GM11168 (cell line): ENCODE data around the gene LBX1.
"Not testable (repeated sequence)": the region's sequence is repeated elsewhere in the genome, so short reads cannot be mapped to it uniquely, and the experiment has no call there.

Experiments used
- in situ Hi-C: fragments of 300-500 bp; cut with MboI; formaldehyde crosslinking; loops from one replicate; pipeline ENCODE4 v1.12.0; 2022; ENCODE audit warnings: low sequenced_read_pairs; ENCODE audit not compliant: unreplicated experiment

LBX1 gene

GRCh38 chr10:101216207-101217043, 12.8 kb downstream of the LBX1 start:
- in situ Hi-C loops: loop anchor here (10.0 kb wide), 1 partner anchor 348 kb away; no protein-coding TSS in a partner anchor

GRCh38 chr10:101215397-101216206, 13.7 kb downstream of the LBX1 start:
- in situ Hi-C loops: loop anchor here (10.0 kb wide), 1 partner anchor 349 kb away; no protein-coding TSS in a partner anchor

GRCh38 chr10:101214446-101215396, 14.5 kb downstream of the LBX1 start:
- in situ Hi-C loops: loop anchor here (10.0 kb wide), 1 partner anchor 350 kb away; no protein-coding TSS in a partner anchor

- in situ Hi-C loops: no loop called here
Measured at GRCh38 chr10:101208543-101208942, 20.7 kb downstream of the LBX1 start.

GRCh38 chr10:101207026-101207425, 22.2 kb downstream of the LBX1 start:
- in situ Hi-C loops: no loop called here

- in situ Hi-C loops: not testable (repeated sequence)
Measured at GRCh38 chr10:101202667-101203066, 26.6 kb downstream of the LBX1 start.

- in situ Hi-C loops: not testable (repeated sequence)
Measured at GRCh38 chr10:101198326-101198977, 30.8 kb downstream of the LBX1 start.

GRCh38 chr10:101195921-101196320, 33.3 kb downstream of the LBX1 start:
- in situ Hi-C loops: no loop called here

- in situ Hi-C loops: no loop called here
Measured at GRCh38 chr10:101189461-101190401, 39.5 kb downstream of the LBX1 start.

GRCh38 chr10:101188942-101189341, 40.3 kb downstream of the LBX1 start:
- in situ Hi-C loops: no loop called here

- in situ Hi-C loops: no loop called here
Measured at GRCh38 chr10:101183458-101184183, 45.6 kb downstream of the LBX1 start.

GRCh38 chr10:101182936-101183335, 46.3 kb downstream of the LBX1 start:
- in situ Hi-C loops: no loop called here
